Psoas muscle (tissue), 8 donors: ENCODE measurements around the gene BBIP1. TPM values are rescaled to one million over a fixed set of nuclear protein-coding genes. Genes with fewer than 3 reads are reported as not detected.

Experiments used
- ATAC-seq, 4 donors: fragments of 200-7000 bp; cut with Tn5 transposase; one replicate each; pipeline ENCODE4 v1.9.1; 2020; ENCODE audit warnings: moderate library complexity in 3 of 4, mild to moderate bottlenecking in 2 of 4
- DNase-seq, 2 donors: peaks; one replicate each; pipeline ENCODE4 v3.0.0-alpha.2; 2020
- H3K27ac ChIP-seq: fragments of 200-600 bp; one replicate; pipeline ENCODE4 v1.8.0; 2022
- H3K27me3 ChIP-seq, 3 donors: fragments of 200-600 bp in 1 of 3; one replicate each; pipeline versions ENCODE4 v1.6.1 to v1.8.0; 2013 to 2022; ENCODE audit warnings: low read length in 2 of 3, mild to moderate bottlenecking in 2 of 3, moderate library complexity in 1 of 3; ENCODE audit not compliant: insufficient read depth in 3 of 3
- H3K36me3 ChIP-seq, 2 donors: fragments of 200-600 bp in 1 of 2; one replicate each; pipeline versions ENCODE4 v1.6.1 to v1.8.0; 2013 to 2022; ENCODE audit warnings: low read depth in 1 of 2, mild to moderate bottlenecking in 1 of 2, moderate library complexity in 1 of 2; ENCODE audit not compliant: insufficient read depth in 1 of 2
- H3K4me1 ChIP-seq: fragments of 200-600 bp; one replicate; pipeline ENCODE4 v1.8.0; 2022
- H3K4me3 ChIP-seq: fragments of 200-600 bp; one replicate; pipeline ENCODE4 v1.8.0; 2022; ENCODE audit warnings: mild to moderate bottlenecking
- H3K9me3 ChIP-seq: fragments of 200-600 bp; one replicate; pipeline ENCODE4 v1.8.0; 2022
- CTCF ChIP-seq: fragments of 200-600 bp; IDR thresholded peaks from one replicate; pipeline ENCODE4 v1.8.0; 2022; ENCODE audit warnings: antibody characterized with exemption
- WGBS, 3 donors: extraction: QIAGEN DNeasy Blood & Tissue Kit; methylation state at CpG; one replicate each; pipeline versions ENCODE4 v1.1.6 to v1.1.7; 2013; 5-methylcytosine and 5-hydroxymethylcytosine counted together
- intact Hi-C, 2 donors: fragments of 100-400 bp; cut with DNase I; formaldehyde crosslinking; loops; one replicate each; pipeline versions ENCODE4 v1.11.0 to v1.14.2; 2022
- polyA plus RNA-seq, 3 donors: library from polyadenylated mRNA; stranded (reverse); fragments of 200-250 nt; gene quantifications; one replicate each; pipeline ENCODE4 v1.2.3, GENCODE V29; 2013
- total RNA-seq, 4 donors: library from RNA; stranded (reverse); fragmentation: NEBNext Ultra II Directional in 2 of 4; extraction: Animal tissue kit (Norgen Biotek cat#: 25700) in 2 of 4; gene quantifications; one replicate each; pipeline versions ENCODE4 v1.2.1 to v1.2.4, GENCODE V29; 2021 to 2023
- donor health status: healthy with polysubstance abuse.
- donor health status: DM: no; HTN: no; CAD: no; lungs with moderate emphysema.
- donor health status: Bipolar disorder and iron deficiency.
- donor health status: healthy.
- donor health status: DM: yes; HTN: yes; CAD: no.
- donor health status: DM: no; HTN: no; CAD: no.
- donor health status: DM: no; HTN: no; CAD: no.
- donor health status: DM: yes; HTN: yes; CAD: no.

BBIP1 gene
- total and polyA plus RNA-seq, 7 donors = 14.8 to 30.2 (median 16.5) TPM

- H3K27ac ChIP-seq = no peak overlapping the region
- 68 to 84% (median 83%) methylated on average over 1 of the region's 1 CpG for WGBS, 3 donors
- TF ChIP-seq CTCF = no peak
- no peak overlapping the region for H3K4me3 ChIP-seq
- no peaks in the 10 kb centered on the region for H3K9me3 ChIP-seq
- H3K4me1 ChIP-seq = peaks cover 14% of the 10 kb centered on the region
- no peak for ATAC-seq
- H3K36me3 ChIP-seq = no peaks in the 10 kb centered on the region
- H3K27me3 ChIP-seq = no peaks in the 10 kb centered on the region
- DNase-seq = no peak
- intact Hi-C loops = no loop called here
Measured at GRCh38 chr10:110858297-110858934, 60.6 kb downstream of the BBIP1 start.

GRCh38 chr10:110857265-110858171 is 61.5 kb downstream of the BBIP1 start:
- Histone ChIP-seq H3K9me3 (no peaks in the 10 kb centered on the region), H3K4me3 (no peak overlapping the region), H3K4me1 (peaks cover 14% of the 10 kb centered on the region), H3K27ac (no peak overlapping the region), H3K36me3 (no peaks in the 10 kb centered on the region), H3K27me3 (no peaks in the 10 kb centered on the region)
- intact Hi-C loops = no loop called here
- no peak for TF ChIP-seq CTCF
- peak in 3 of 4 donors; percentile 19 to 44 (median 38) for ATAC-seq
- DNase-seq = no peak
- WGBS, 3 donors = 40 to 55% (median 44%) methylated on average over 12 of the region's 12 CpGs

GRCh38 chr10:110853921-110854605 is 64.9 kb downstream of the BBIP1 start:
- TF ChIP-seq CTCF = no peak
- peaks cover 6% of the 10 kb centered on the region for H3K4me1 ChIP-seq
- no peaks in the 10 kb centered on the region for H3K9me3 ChIP-seq
- H3K27ac ChIP-seq = no peak overlapping the region
- intact Hi-C loops = no loop called here
- ATAC-seq = no peak
- no peaks in the 10 kb centered on the region for H3K27me3 ChIP-seq
- no peak for DNase-seq
- no peaks in the 10 kb centered on the region for H3K36me3 ChIP-seq
- no peak overlapping the region for H3K4me3 ChIP-seq

- ATAC-seq (no peak), DNase-seq (no peak)
- peaks cover 6% of the 10 kb centered on the region for H3K4me1 ChIP-seq
- intact Hi-C loops = no loop called here
- H3K9me3 ChIP-seq = no peaks in the 10 kb centered on the region
- H3K4me3 ChIP-seq = no peak overlapping the region
- no peak overlapping the region for H3K27ac ChIP-seq
- 90 to 93% (median 91%) methylated on average over 4 of the region's 4 CpGs for WGBS, 3 donors
- H3K27me3 ChIP-seq = no peaks in the 10 kb centered on the region
- no peaks in the 10 kb centered on the region for H3K36me3 ChIP-seq
- TF ChIP-seq CTCF = no peak
Measured at GRCh38 chr10:110852947-110853346, 66.0 kb downstream of the BBIP1 start.
